HepG2 (cell line): Measurements from ENCODE around the gene PKIB. TPM values are rescaled to one million over a fixed set of nuclear protein-coding genes. Genes with fewer than 3 reads are reported as not detected.

ENCODE experiments used
- ATAC-seq: fragments of 200-7000 bp; cut with Tn5 transposase; 3 replicates; pipeline ENCODE4 v1.9.1; 2020; ENCODE audit warnings: mild to moderate bottlenecking, moderate library complexity
- BruUV-seq: library from RNA; stranded (reverse); fragments of 400-500 nt; replicated peaks from 2 replicates; lab custom pipeline; 2021; lab: Mats Ljungman, UMichigan
- CTCF ChIA-PET: fragments of 300-600 bp; formaldehyde crosslinking; extraction: SDS; loops from one replicate; lab custom pipeline; 2021; ENCODE audit warnings: low total read pairs, inconsistent platforms, low intra/inter-chr PET ratio; lab: Yijun Ruan, JAX
- POLR2A ChIA-PET: fragments of 350-600 bp; sonication (Branson Sonifier 250); formaldehyde crosslinking; loops from one replicate; lab custom pipeline; 2020; ENCODE audit warnings: antibody characterized with exemption, inconsistent platforms; lab: Yijun Ruan, JAX
- DNase-seq: peaks from one replicate; pipeline ENCODE4 v3.0.0-alpha.2; 2015; ENCODE audit warnings: low spot score
- FAIRE-seq: peaks from 3 replicates; lab custom pipeline; 2011; peaks lifted over from hg19 to GRCh38; lab: Jason Lieb, UNC
- H2AFZ ChIP-seq: one replicate; pipeline ENCODE4 v1.6.1; 2011; ENCODE audit warnings: low read length, inconsistent platforms
- H3K27ac ChIP-seq: fragments of 300-600 bp; 3 replicates; pipeline ENCODE4 v1.8.0; 2011; ENCODE audit warnings: mixed run types, mild to moderate bottlenecking, mixed read lengths, low read length, inconsistent platforms; ENCODE audit not compliant: insufficient read depth; ENCODE audit errors: extremely low read length
- H3K27me3 ChIP-seq, 2 experiments: fragments of 200-600 bp in 1 of 2; 2 replicates in 1 of 2; 3 replicates in 1 of 2; pipeline versions ENCODE4 v1.6.0 to v1.8.0; 2011; ENCODE audit warnings: low read length in 2 of 2, mild to moderate bottlenecking in 2 of 2, moderate library complexity in 2 of 2, inconsistent platforms in 1 of 2; ENCODE audit not compliant: insufficient read depth in 2 of 2, control insufficient read depth in 1 of 2
- H3K36me3 ChIP-seq, 2 experiments: fragments of 200-600 bp in 1 of 2; replicated peaks in 1 of 2; 2 replicates in 1 of 2; 3 replicates in 1 of 2; pipeline versions ENCODE4 v1.5.1 to v1.8.0; 2011; ENCODE audit warnings: low read length in 2 of 2, inconsistent platforms in 1 of 2; ENCODE audit not compliant: insufficient read depth in 2 of 2, control insufficient read depth in 1 of 2
- H3K4me1 ChIP-seq: 2 replicates; pipeline ENCODE4 v1.5.1; 2012; ENCODE audit warnings: low read length, inconsistent platforms; ENCODE audit not compliant: insufficient read depth
- H3K4me2 ChIP-seq: 2 replicates; pipeline ENCODE4 v1.6.0; 2011; ENCODE audit warnings: low read depth, low read length, inconsistent platforms
- H3K4me3 ChIP-seq, 3 experiments: fragments of 200-600 bp in 1 of 3; sonication (generic), shearing (Covaris generic) in 1 of 3; replicated peaks in 1 of 3; 2 replicates each; pipeline ENCODE4 v1.5.1; 2011 to 2016; ENCODE audit warnings: low read length in 3 of 3, inconsistent platforms in 2 of 3, low read depth in 2 of 3, mild to moderate bottlenecking in 2 of 3, control low read depth in 1 of 3, mixed read lengths in 1 of 3; ENCODE audit not compliant: insufficient read depth in 1 of 3
- H3K79me2 ChIP-seq: one replicate; pipeline ENCODE4 v1.6.1; 2011; ENCODE audit warnings: low read length, inconsistent platforms; ENCODE audit not compliant: insufficient read depth
- H3K9ac ChIP-seq: 2 replicates; pipeline ENCODE4 v1.6.0; 2011; ENCODE audit warnings: mild to moderate bottlenecking, low read depth, low read length, inconsistent platforms; ENCODE audit not compliant: insufficient read depth
- H3K9me3 ChIP-seq: 2 replicates; pipeline ENCODE4 v1.5.1; 2012; ENCODE audit warnings: mild to moderate bottlenecking, low read length
- H4K20me1 ChIP-seq: 2 replicates; pipeline ENCODE4 v1.6.0; 2011; ENCODE audit warnings: inconsistent platforms, mild to moderate bottlenecking, low read length, moderate library complexity; ENCODE audit not compliant: insufficient read depth
- CTCF ChIP-seq: sonication (generic); formaldehyde crosslinking; IDR thresholded peaks from 2 replicates; pipeline ENCODE4 v1.5.0; 2020; ENCODE audit warnings: mild to moderate bottlenecking, missing genetic modification reagents, moderate library complexity
- DMAP1 ChIP-seq: IDR thresholded peaks from 2 replicates; pipeline ENCODE4 v1.6.1; 2016
- FOXK2 ChIP-seq: fragments of 450-650 bp; IDR thresholded peaks from 2 replicates; pipeline ENCODE4 v1.6.1; 2016
- HMGXB3 ChIP-seq: sonication (generic); formaldehyde crosslinking; IDR thresholded peaks from 2 replicates; pipeline ENCODE4 v1.4.0; 2020; ENCODE audit warnings: missing genetic modification reagents, borderline replicate concordance
- KDM6A ChIP-seq: IDR thresholded peaks from 2 replicates; pipeline ENCODE4 v1.6.1; 2016; ENCODE audit warnings: low read depth
- MIXL1 ChIP-seq: IDR thresholded peaks from 2 replicates; pipeline ENCODE4 v1.6.1; 2016
- PAXIP1 ChIP-seq: sonication (generic); formaldehyde crosslinking; conservative IDR thresholded peaks from 2 replicates; pipeline ENCODE4 v1.4.0; 2020; ENCODE audit warnings: mild to moderate bottlenecking, missing genetic modification reagents, moderate library complexity
- PRMT3 ChIP-seq: sonication (generic); formaldehyde crosslinking; IDR thresholded peaks from 2 replicates; pipeline ENCODE4 v1.8.1; 2022; ENCODE audit warnings: low read depth, mild to moderate bottlenecking, moderate library complexity, missing genetic modification reagents, borderline replicate concordance
- RAD21 ChIP-seq: fragments of 450-650 bp; formaldehyde crosslinking; IDR thresholded peaks from 2 replicates; pipeline ENCODE4 v1.5.0; 2020; ENCODE audit warnings: mild to moderate bottlenecking
- SMC3 ChIP-seq: IDR thresholded peaks from 2 replicates; pipeline ENCODE4 v1.6.1; 2011; ENCODE audit warnings: low read length, improper control_type of control experiment
- SMYD3 ChIP-seq: sonication (generic); formaldehyde crosslinking; IDR thresholded peaks from 2 replicates; pipeline ENCODE4 v1.8.1; 2023; ENCODE audit warnings: mild to moderate bottlenecking, missing genetic modification reagents
- SOX6 ChIP-seq, 2 experiments: fragments of 450-650 bp in 1 of 2; sonication (generic) in 1 of 2; formaldehyde crosslinking in 1 of 2; IDR thresholded peaks; 2 replicates each; pipeline versions ENCODE4 v1.4.0 to v1.6.1; 2017 to 2020; ENCODE audit warnings: antibody characterized with exemption in 1 of 2, mild to moderate bottlenecking in 1 of 2, missing genetic modification reagents in 1 of 2
- STAG1 ChIP-seq: sonication (generic); formaldehyde crosslinking; IDR thresholded peaks from 2 replicates; pipeline ENCODE4 v1.4.0; 2020; ENCODE audit warnings: missing genetic modification reagents
- ZNF569 ChIP-seq: sonication (generic); formaldehyde crosslinking; IDR thresholded peaks from 2 replicates; pipeline ENCODE4 v1.5.0; 2020; ENCODE audit warnings: mild to moderate bottlenecking, missing genetic modification reagents, moderate library complexity, borderline replicate concordance
- WGBS: methylation state at CpG from one replicate; pipeline ENCODE4 v1.1.6; 2017; ENCODE audit warnings: low lambda C conversion rate; 5-methylcytosine and 5-hydroxymethylcytosine counted together
- in situ Hi-C: cut with HindIII; loops from 2 replicates; pipeline ENCODE4 v1.10.0; 2017; ENCODE audit warnings: low pct_unique_long_range_greater_than_20kb; ENCODE audit not compliant: extremely low pct_ligation_motif_present
- intact Hi-C: fragments of 100-400 bp; cut with micrococcal nuclease; formaldehyde crosslinking; loops from one replicate; pipeline ENCODE4 v1.10.0; 2022; ENCODE audit not compliant: unreplicated experiment
- polyA plus RNA-seq, 8 experiments: library from polyadenylated mRNA; depleted of rRNA in 3 of 8; stranded (reverse) in 7 of 8; unstranded in 1 of 8; fragments of >200 nt; fragmentation: Illumina TruSeq in 4 of 8; extraction: Trizol in 4 of 8; gene quantifications; 2 replicates each; pipeline versions ENCODE4 v1.2.1 to v1.2.3, GENCODE V29; 2011 to 2016; ENCODE audit warnings: low read depth in 4 of 8, missing spikeins in 1 of 8, mixed read lengths in 1 of 8; ENCODE audit not compliant: insufficient read depth in 1 of 8
- total RNA-seq, 5 experiments: library from RNA; depleted of rRNA; stranded (reverse); fragments of >200 nt; fragmentation: Illumina TruSeq; extraction: Trizol; gene quantifications; 2 replicates each; pipeline ENCODE4 v1.2.3, GENCODE V29; 2016; ENCODE audit warnings: low read depth in 1 of 5

Gene PKIB
- total and polyA plus RNA-seq, 2 of the 13 experiments (the other 11 are each of a cell fraction or from before 2014, with no cell fraction given): 1.4 to 1.5 TPM

GRCh38 chr6:122770835-122771601 is 160.8 kb downstream of the PKIB start:
- Histone ChIP-seq H3K36me3 (no peaks in the 10 kb centered on the region), H3K4me2 (no peak overlapping the region), H3K79me2 (no peaks in the 10 kb centered on the region), H3K27ac (no peak overlapping the region), H2AFZ (no peak overlapping the region), H3K27me3 (no peaks in the 10 kb centered on the region), H3K4me1 (peaks cover 9% of the 10 kb centered on the region), H3K9ac (no peak overlapping the region), H3K9me3 (no peaks in the 10 kb centered on the region), H4K20me1 (no peaks in the 10 kb centered on the region), H3K4me3 (no peak overlapping the region)
- intact Hi-C loops (loop anchor here (1.0 kb wide), 3 partner anchors 18 to 67 kb away; partner anchors contain the start of gene SMPDL3A), in situ Hi-C loops (no loop called here)
- FAIRE-seq (peak; percentile 50), ATAC-seq (peak; percentile 93), DNase-seq (peak; percentile 25)
- ChIA-PET POLR2A (interaction anchor here (1.2 to 1.3 kb wide), 2 partner anchors 18 to 28 kb away, joined by 4 to 14 read pairs; partner anchors contain the start of gene SMPDL3A), CTCF (interaction anchor here (1.1 to 3.5 kb wide), 3 partner anchors 18 to 68 kb away, joined by 3 to 59 read pairs (median 5); partner anchors contain the start of gene SMPDL3A)
- WGBS: 0% methylated on average over 1 of the region's 1 CpG
- BruUV-seq: no TSS peak
- TF ChIP-seq SOX6 (IDR thresholded peaks at IDR 0.05) (no peak), SOX6 (CRISPR knock-in tag; IDR thresholded peaks at IDR 0.05) (0 out of 2 replicates have a peak, but pooled peaks have one; percentile 14), SMYD3 (CRISPR knock-in tag) (0 out of 2 replicates have a peak, but pooled peaks have one; percentile 50), ZNF569 (CRISPR knock-in tag) (no peak), SMC3 (peak; percentile 91), MIXL1 (CRISPR knock-in tag) (peak; percentile 87), HMGXB3 (no peak), KDM6A (no peak), PRMT3 (CRISPR knock-in tag) (no peak), FOXK2 (no peak), RAD21 (CRISPR knock-in tag) (peak; percentile 62), STAG1 (peak; percentile 85), DMAP1 (CRISPR knock-in tag) (no peak), PAXIP1 (CRISPR knock-in tag) (0 out of 2 replicates have a peak, but pooled peaks have one; percentile 22), CTCF (CRISPR knock-in tag) (peak; percentile 71)
